HG03175 (cell line): ENCODE measurements around the gene FBXL15.
A peak's percentile ranks its signal among the peaks of the same experiment; 100 is the strongest.

Experiments used
- ATAC-seq: cut with Tn5 transposase; IDR thresholded peaks from one replicate; pipeline ENCODE4 v1.9.1; 2021; ENCODE audit warnings: mild to moderate bottlenecking, moderate library complexity; ENCODE audit not compliant: unreplicated experiment

FBXL15 gene

GRCh38 chr10:102397222-102398171 lies 23.1 kb upstream of the FBXL15 start:
- no peak for ATAC-seq

- no peak for ATAC-seq
Observed at GRCh38 chr10:102398172-102399020, 22.2 kb upstream of the FBXL15 start.

- peak; percentile 49 for ATAC-seq
Observed at GRCh38 chr10:102399217-102400021, 21.2 kb upstream of the FBXL15 start.

GRCh38 chr10:102400076-102400475 lies 20.6 kb upstream of the FBXL15 start:
- no peak for ATAC-seq

- ATAC-seq: no peak
Observed at GRCh38 chr10:102400598-102401341, 19.9 kb upstream of the FBXL15 start.

- ATAC-seq: no peak
Observed at GRCh38 chr10:102401342-102401654, 19.3 kb upstream of the FBXL15 start.

- ATAC-seq: no peak
Observed at GRCh38 chr10:102401735-102402511, 18.7 kb upstream of the FBXL15 start.

- ATAC-seq: no peak
Observed at GRCh38 chr10:102402512-102402896, 18.1 kb upstream of the FBXL15 start.

GRCh38 chr10:102403115-102403514 lies 17.5 kb upstream of the FBXL15 start:
- ATAC-seq: no peak

GRCh38 chr10:102404361-102405107 lies 16.1 kb upstream of the FBXL15 start:
- ATAC-seq: no peak

GRCh38 chr10:102405108-102405571 lies 15.5 kb upstream of the FBXL15 start:
- ATAC-seq: no peak

GRCh38 chr10:102405632-102406031 lies 15.0 kb upstream of the FBXL15 start:
- ATAC-seq: no peak

GRCh38 chr10:102406815-102407214 lies 13.8 kb upstream of the FBXL15 start:
- no peak for ATAC-seq

GRCh38 chr10:102407425-102408130 lies 13.1 kb upstream of the FBXL15 start:
- ATAC-seq: no peak

GRCh38 chr10:102408131-102408727 lies 12.4 kb upstream of the FBXL15 start:
- no peak for ATAC-seq

- ATAC-seq: no peak
Observed at GRCh38 chr10:102408728-102409603, 11.7 kb upstream of the FBXL15 start.
